IMR-90 (cell line): Measurements from ENCODE around the gene RAB11FIP4. TPM values are rescaled to one million over a fixed set of nuclear protein-coding genes. Genes with fewer than 3 reads are reported as not detected.

Experiments
- ATAC-seq: fragments of 200-7000 bp; cut with Tn5 transposase; 2 replicates; pipeline ENCODE4 v1.9.1; 2020; ENCODE audit warnings: low read depth, mild to moderate bottlenecking, moderate library complexity
- BruUV-seq: library from RNA; stranded (reverse); fragments of 400-500 nt; replicated peaks from 2 replicates; lab custom pipeline; 2021; lab: Mats Ljungman, UMichigan
- CTCF ChIA-PET: fragments of 300-600 bp; formaldehyde crosslinking; extraction: SDS; loops from one replicate; lab custom pipeline; 2021; ENCODE audit warnings: antibody characterized with exemption; lab: Yijun Ruan, JAX
- POLR2A ChIA-PET: fragments of 300-600 bp; sonication (Branson Sonifier 250); formaldehyde crosslinking; loops from one replicate; lab custom pipeline; 2022; ENCODE audit warnings: antibody characterized with exemption; ENCODE audit not compliant: unreplicated experiment; lab: Charles Lee
- DNase-seq: peaks from one replicate; pipeline ENCODE4 v3.0.0; 2013
- H2AFZ ChIP-seq: replicated peaks from 2 replicates; pipeline ENCODE3; 2013; ENCODE audit warnings: low read length, mild to moderate bottlenecking; ENCODE audit not compliant: poor library complexity
- H2AK5ac ChIP-seq: 2 replicates; pipeline ENCODE4 v1.6.1; 2013; ENCODE audit warnings: low read depth, low read length, inconsistent platforms
- H2AK9ac ChIP-seq: replicated peaks from 2 replicates; pipeline ENCODE3; 2013; ENCODE audit warnings: mild to moderate bottlenecking, low read depth, low read length, moderate library complexity; ENCODE audit not compliant: poor library complexity
- H2BK120ac ChIP-seq: 2 replicates; pipeline ENCODE4 v1.6.1; 2013; ENCODE audit warnings: low read depth, low read length, inconsistent platforms
- H2BK15ac ChIP-seq: 3 replicates; pipeline ENCODE4 v1.6.1; 2013; ENCODE audit warnings: low read depth, low read length, inconsistent platforms
- H2BK20ac ChIP-seq: 2 replicates; pipeline ENCODE4 v1.6.1; 2013; ENCODE audit warnings: low read depth, mild to moderate bottlenecking, inconsistent platforms, low read length, moderate library complexity
- H2BK5ac ChIP-seq: 2 replicates; pipeline ENCODE4 v1.6.1; 2013; ENCODE audit warnings: mild to moderate bottlenecking, low read depth, low read length, inconsistent platforms; ENCODE audit not compliant: poor library complexity, severe bottlenecking
- H3K14ac ChIP-seq: replicated peaks from 2 replicates; pipeline ENCODE4 v1.6.1; 2013; ENCODE audit warnings: low read depth, low read length, inconsistent platforms
- H3K18ac ChIP-seq: 2 replicates; pipeline ENCODE4 v1.6.1; 2013; ENCODE audit warnings: low read depth, low read length, control low read depth
- H3K23ac ChIP-seq: 2 replicates; pipeline ENCODE4 v1.6.1; 2013; ENCODE audit warnings: low read depth, low read length, inconsistent platforms
- H3K27ac ChIP-seq: 2 replicates; pipeline ENCODE4 v1.5.1; 2013; ENCODE audit warnings: mild to moderate bottlenecking, control low read depth, low read length; ENCODE audit not compliant: insufficient read depth
- H3K27me3 ChIP-seq: 2 replicates; pipeline ENCODE4 v1.6.1; 2013; ENCODE audit warnings: low read length; ENCODE audit not compliant: control insufficient read depth, insufficient read depth
- H3K36me3 ChIP-seq: 2 replicates; pipeline ENCODE4 v1.6.1; 2013; ENCODE audit warnings: low read length, mixed read lengths; ENCODE audit not compliant: control insufficient read depth, insufficient read depth
- H3K4ac ChIP-seq: 2 replicates; pipeline ENCODE4 v1.6.1; 2013; ENCODE audit warnings: low read depth, low read length, inconsistent platforms
- H3K4me1 ChIP-seq: 2 replicates; pipeline ENCODE4 v1.6.1; 2013; ENCODE audit warnings: low read length, mixed read lengths; ENCODE audit not compliant: control insufficient read depth, insufficient read depth
- H3K4me2 ChIP-seq: 2 replicates; pipeline ENCODE4 v1.6.1; 2013; ENCODE audit warnings: low read depth, mild to moderate bottlenecking, control low read depth, low read length, moderate library complexity
- H3K4me3 ChIP-seq: 2 replicates; pipeline ENCODE4 v1.5.1; 2013; ENCODE audit warnings: low read depth, mild to moderate bottlenecking, control low read depth, low read length, moderate library complexity; ENCODE audit not compliant: insufficient read depth
- H3K56ac ChIP-seq: 2 replicates; pipeline ENCODE4 v1.6.1; 2013; ENCODE audit warnings: low read length, inconsistent platforms; ENCODE audit not compliant: insufficient read depth; ENCODE audit errors: extremely low read depth
- H3K79me1 ChIP-seq, 2 experiments: 2 replicates each; pipeline ENCODE4 v1.6.1; 2013; ENCODE audit warnings: low read length in 2 of 2, inconsistent platforms in 1 of 2, low read depth in 1 of 2
- H3K9ac ChIP-seq: 2 replicates; pipeline ENCODE4 v1.6.1; 2013; ENCODE audit warnings: low read depth, low read length, control low read depth
- H3K9me1 ChIP-seq: 2 replicates; pipeline ENCODE4 v1.6.1; 2013; ENCODE audit warnings: low read length, inconsistent platforms; ENCODE audit not compliant: insufficient read depth
- H3K9me3 ChIP-seq: 2 replicates; pipeline ENCODE4 v1.6.1; 2013; ENCODE audit warnings: low read length; ENCODE audit not compliant: control insufficient read depth, insufficient read depth
- H4K20me1 ChIP-seq: 2 replicates; pipeline ENCODE4 v1.6.1; 2013; ENCODE audit warnings: low read length, inconsistent platforms; ENCODE audit not compliant: insufficient read depth
- H4K5ac ChIP-seq: 2 replicates; pipeline ENCODE4 v1.6.1; 2013; ENCODE audit warnings: mild to moderate bottlenecking, low read depth, low read length, control low read depth
- H4K8ac ChIP-seq, 2 experiments: 2 replicates each; pipeline ENCODE4 v1.6.1; 2013; ENCODE audit warnings: low read depth in 2 of 2, low read length in 2 of 2, control low read depth in 1 of 2, inconsistent platforms in 1 of 2
- H4K91ac ChIP-seq: 2 replicates; pipeline ENCODE4 v1.6.1; 2013; ENCODE audit warnings: low read depth, low read length, inconsistent platforms; ENCODE audit not compliant: insufficient read depth
- CEBPB ChIP-seq: IDR thresholded peaks from 2 replicates; pipeline ENCODE4 v1.6.1; 2012; ENCODE audit warnings: low read depth, low read length, improper control_type of control experiment
- CHD1 ChIP-seq: IDR thresholded peaks from 2 replicates; pipeline ENCODE4 v1.6.1; 2012; ENCODE audit warnings: low read depth, low read length, improper control_type of control experiment
- ELK1 ChIP-seq: fragments of 150-350 bp; IDR thresholded peaks from 2 replicates; pipeline ENCODE4 v1.6.1; 2016; ENCODE audit warnings: low read depth, mild to moderate bottlenecking, low read length, moderate library complexity, borderline replicate concordance
- RCOR1 ChIP-seq: IDR thresholded peaks from 2 replicates; pipeline ENCODE4 v1.6.1; 2012; ENCODE audit warnings: mild to moderate bottlenecking, low read length, improper control_type of control experiment; ENCODE audit not compliant: insufficient replicate concordance
- WGBS, 2 experiments: methylation state at CpG; one replicate each; pipeline versions ENCODE4 v1.1.5 to v1.1.7; 2013; ENCODE audit warnings: missing lambda C conversion rate in 2 of 2; ENCODE audit not compliant: insufficient read length in 1 of 2; ENCODE audit errors: extremely low coverage in 2 of 2; 5-methylcytosine and 5-hydroxymethylcytosine counted together
- dilution Hi-C: fragments of 300-500 bp; cut with HindIII; formaldehyde crosslinking; loops from one replicate; pipeline ENCODE4 v1.14.3; 2018; ENCODE audit warnings: low sequenced_read_pairs; ENCODE audit not compliant: unreplicated experiment
- in situ Hi-C: fragments of 300-500 bp; cut with MboI; formaldehyde crosslinking; loops from 3 replicates; pipeline ENCODE4 v1.14.3; 2019; ENCODE audit warnings: low sequenced_read_pairs, inconsistent platforms, mixed read lengths
- intact Hi-C: fragments of 100-400 bp; cut with micrococcal nuclease; formaldehyde crosslinking; loops from 2 replicates; pipeline ENCODE4 v1.10.0; 2022
- polyA plus RNA-seq, 3 experiments: library from polyadenylated mRNA; depleted of rRNA; stranded (reverse); fragments of >200 nt; gene quantifications; 2 replicates each; pipeline ENCODE4 v1.2.3, GENCODE V29; 2012; ENCODE audit warnings: low replicate concordance in 1 of 3
- total RNA-seq: library from RNA; depleted of rRNA; stranded (reverse); fragments of >200 nt; gene quantifications from 2 replicates; pipeline ENCODE4 v1.2.3, GENCODE V29; 2012
- TF ChIP-seq, protein P1 (sequence below): conservative IDR thresholded peaks from 2 replicates; pipeline ENCODE4 v1.5.1; 2012; ENCODE audit warnings: mild to moderate bottlenecking, low read depth, low read length, improper control_type of control experiment

Gene RAB11FIP4
- total and polyA plus RNA-seq, 2 of the 4 experiments (the other 2 are of a cell fraction), result 0.68 to 1.1 TPM

DNA sequence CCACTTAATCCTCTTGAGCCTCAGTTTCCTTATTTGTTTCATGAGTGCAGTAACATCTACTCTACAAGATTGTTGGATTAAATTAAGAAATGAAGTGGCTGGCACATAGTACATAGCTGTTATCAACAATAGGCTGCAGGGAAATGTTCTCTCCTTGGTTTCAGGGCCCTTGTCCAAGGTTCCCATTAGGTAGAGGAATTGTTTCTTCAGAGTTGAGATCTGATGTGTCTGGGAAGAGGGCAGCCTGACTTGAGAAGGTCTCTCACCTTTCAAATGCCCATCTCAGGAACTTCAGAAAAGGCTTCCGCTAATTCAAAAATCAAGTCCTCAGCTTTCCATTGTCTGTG lies 87.6 kb downstream of the RAB11FIP4 start:
- Histone ChIP-seq H3K18ac (no peak overlapping the region), H3K4me3 (no peak overlapping the region), H3K9me3 (no peaks in the 10 kb centered on the region), H3K36me3 (no peaks in the 10 kb centered on the region), H3K56ac (no peak overlapping the region), H4K20me1 (no peaks in the 10 kb centered on the region), H4K8ac (no peak overlapping the region), H2AK9ac (no peak overlapping the region), H3K4me2 (no peak overlapping the region), H2AFZ (no peak overlapping the region), H3K4me1 (no peaks in the 10 kb centered on the region), H2AK5ac (no peak overlapping the region), H2BK120ac (no peak overlapping the region), H3K23ac (no peak overlapping the region), H3K79me1 (no peaks in the 10 kb centered on the region), H3K27ac (no peak overlapping the region), H3K9me1 (no peaks in the 10 kb centered on the region), H2BK15ac (no peak overlapping the region), H3K4ac (no peak overlapping the region), H2BK20ac (no peak overlapping the region), H4K5ac (no peak overlapping the region), H3K9ac (no peak overlapping the region), H3K27me3 (peaks cover 69% of the 10 kb centered on the region), H3K14ac (no peak overlapping the region), H4K91ac (no peak overlapping the region), H2BK5ac (no peak overlapping the region)
- TF ChIP-seq, protein P1, sequence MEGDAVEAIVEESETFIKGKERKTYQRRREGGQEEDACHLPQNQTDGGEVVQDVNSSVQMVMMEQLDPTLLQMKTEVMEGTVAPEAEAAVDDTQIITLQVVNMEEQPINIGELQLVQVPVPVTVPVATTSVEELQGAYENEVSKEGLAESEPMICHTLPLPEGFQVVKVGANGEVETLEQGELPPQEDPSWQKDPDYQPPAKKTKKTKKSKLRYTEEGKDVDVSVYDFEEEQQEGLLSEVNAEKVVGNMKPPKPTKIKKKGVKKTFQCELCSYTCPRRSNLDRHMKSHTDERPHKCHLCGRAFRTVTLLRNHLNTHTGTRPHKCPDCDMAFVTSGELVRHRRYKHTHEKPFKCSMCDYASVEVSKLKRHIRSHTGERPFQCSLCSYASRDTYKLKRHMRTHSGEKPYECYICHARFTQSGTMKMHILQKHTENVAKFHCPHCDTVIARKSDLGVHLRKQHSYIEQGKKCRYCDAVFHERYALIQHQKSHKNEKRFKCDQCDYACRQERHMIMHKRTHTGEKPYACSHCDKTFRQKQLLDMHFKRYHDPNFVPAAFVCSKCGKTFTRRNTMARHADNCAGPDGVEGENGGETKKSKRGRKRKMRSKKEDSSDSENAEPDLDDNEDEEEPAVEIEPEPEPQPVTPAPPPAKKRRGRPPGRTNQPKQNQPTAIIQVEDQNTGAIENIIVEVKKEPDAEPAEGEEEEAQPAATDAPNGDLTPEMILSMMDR, result no peak
- TF ChIP-seq CEBPB (no peak), RCOR1 (no peak), ELK1 (no peak), CHD1 (no peak)
- BruUV-seq, result no TSS peak
- ATAC-seq (no peak), DNase-seq (no peak)
- dilution Hi-C loops (no loop called here), intact Hi-C loops (no loop called here), in situ Hi-C loops (no loop called here)
- ChIA-PET CTCF (no interaction called here), POLR2A (no interaction called here)
- WGBS, 2 experiments, result no CpG with 5 or more reads among the region's 1 CpG
